Liver (tissue), 9 donors: ENCODE results near the gene GRAP2. TPM values are rescaled to one million over a fixed set of nuclear protein-coding genes. Genes with fewer than 3 reads are reported as not detected.

Experiments
- DNase-seq: peaks from one replicate; pipeline ENCODE4 v3.0.0-alpha.2; 2017; ENCODE audit warnings: low spot score
- H3K27ac ChIP-seq, 2 donors: one replicate each; pipeline ENCODE4 v1.7.0; 2013; ENCODE audit warnings: inconsistent platforms in 2 of 2, low read length in 2 of 2, control low read depth in 1 of 2, low read depth in 1 of 2, mild to moderate bottlenecking in 1 of 2
- H3K27me3 ChIP-seq, 4 donors: one replicate each; pipeline versions ENCODE4 v1.6.1 to v1.7.0; 2013; ENCODE audit warnings: low read length in 3 of 4, inconsistent platforms in 1 of 4, mild to moderate bottlenecking in 1 of 4, moderate library complexity in 1 of 4; ENCODE audit not compliant: control insufficient read depth in 4 of 4, insufficient read depth in 4 of 4
- H3K36me3 ChIP-seq, 4 donors: one replicate each; pipeline versions ENCODE4 v1.6.1 to v1.7.0; 2013; ENCODE audit warnings: low read length in 3 of 4, mild to moderate bottlenecking in 3 of 4, low read depth in 1 of 4, moderate library complexity in 1 of 4; ENCODE audit not compliant: control insufficient read depth in 4 of 4, insufficient read depth in 3 of 4
- H3K4me1 ChIP-seq, 4 donors: one replicate each; pipeline versions ENCODE4 v1.6.1 to v1.7.0; 2013; ENCODE audit warnings: low read length in 3 of 4, mild to moderate bottlenecking in 3 of 4, moderate library complexity in 1 of 4; ENCODE audit not compliant: control insufficient read depth in 4 of 4, insufficient read depth in 4 of 4
- H3K4me3 ChIP-seq, 3 donors: one replicate each; pipeline versions ENCODE4 v1.6.1 to v1.7.0; 2013; ENCODE audit warnings: low read length in 3 of 3, control low read depth in 1 of 3, low read depth in 1 of 3, mild to moderate bottlenecking in 1 of 3
- H3K9ac ChIP-seq, 2 donors: one replicate each; pipeline ENCODE4 v1.7.0; 2013; ENCODE audit warnings: low read length in 2 of 2, mild to moderate bottlenecking in 2 of 2, moderate library complexity in 2 of 2, control low read depth in 1 of 2, low read depth in 1 of 2
- H3K9me3 ChIP-seq, 4 donors: one replicate each; pipeline versions ENCODE4 v1.6.1 to v1.7.0; 2013; ENCODE audit warnings: low read length in 3 of 4; ENCODE audit not compliant: control insufficient read depth in 4 of 4
- CTCF ChIP-seq: fragments of 150-350 bp; IDR thresholded peaks from 2 replicates; pipeline ENCODE4 v1.5.1; 2017; ENCODE audit warnings: improper control_type of control experiment, low read depth, low read length; ENCODE audit not compliant: missing input control
- EGR1 ChIP-seq, 2 donors: IDR thresholded peaks; 2 replicates each; pipeline ENCODE4 v1.6.1; 2016 to 2018; ENCODE audit warnings: antibody characterized with exemption in 2 of 2, low read depth in 2 of 2
- FOXA1 ChIP-seq: IDR thresholded peaks from 2 replicates; pipeline ENCODE4 v1.6.1; 2016; ENCODE audit warnings: antibody characterized with exemption
- FOXA2 ChIP-seq: IDR thresholded peaks from 2 replicates; pipeline ENCODE4 v1.6.1; 2016; ENCODE audit warnings: antibody characterized with exemption
- GABPA ChIP-seq, 2 donors: IDR thresholded peaks in 1 of 2; conservative IDR thresholded peaks in 1 of 2; 2 replicates each; pipeline ENCODE4 v1.6.1; 2016; ENCODE audit warnings: antibody characterized with exemption in 2 of 2, mild to moderate bottlenecking in 1 of 2, moderate library complexity in 1 of 2
- HNF4A ChIP-seq, 2 donors: conservative IDR thresholded peaks; 2 replicates each; pipeline ENCODE4 v1.6.1; 2016; ENCODE audit warnings: antibody characterized with exemption in 2 of 2, mild to moderate bottlenecking in 2 of 2
- HNF4G ChIP-seq: IDR thresholded peaks from 2 replicates; pipeline ENCODE4 v1.6.1; 2016; ENCODE audit warnings: antibody characterized with exemption
- JUND ChIP-seq, 2 donors: IDR thresholded peaks; 2 replicates each; pipeline ENCODE4 v1.6.1; 2016; ENCODE audit warnings: antibody characterized with exemption in 2 of 2
- MAX ChIP-seq: IDR thresholded peaks from 2 replicates; pipeline ENCODE4 v1.6.1; 2016; ENCODE audit warnings: antibody characterized with exemption
- NR2F2 ChIP-seq: IDR thresholded peaks from 2 replicates; pipeline ENCODE4 v1.6.1; 2016; ENCODE audit warnings: antibody characterized with exemption
- RAD21 ChIP-seq, 2 donors: IDR thresholded peaks; 2 replicates each; pipeline ENCODE4 v1.6.1; 2016; ENCODE audit warnings: antibody characterized with exemption in 2 of 2, mild to moderate bottlenecking in 2 of 2
- RXRA ChIP-seq, 2 donors: IDR thresholded peaks; 2 replicates each; pipeline ENCODE4 v1.6.1; 2017 to 2018; ENCODE audit warnings: antibody characterized with exemption in 2 of 2, mild to moderate bottlenecking in 1 of 2
- SP1 ChIP-seq: IDR thresholded peaks from 2 replicates; pipeline ENCODE4 v1.6.1; 2018; ENCODE audit warnings: antibody characterized with exemption, mild to moderate bottlenecking
- TAF1 ChIP-seq: conservative IDR thresholded peaks from 2 replicates; pipeline ENCODE4 v1.6.1; 2016; ENCODE audit warnings: antibody characterized with exemption, mild to moderate bottlenecking
- YY1 ChIP-seq: IDR thresholded peaks from 2 replicates; pipeline ENCODE4 v1.6.1; 2016; ENCODE audit warnings: antibody characterized with exemption, mild to moderate bottlenecking
- ZBTB33 ChIP-seq: IDR thresholded peaks from 2 replicates; pipeline ENCODE4 v1.6.1; 2016; ENCODE audit warnings: antibody characterized with exemption
- WGBS: extraction: QIAGEN DNeasy Blood & Tissue Kit; methylation state at CpG from one replicate; pipeline ENCODE4 v1.1.7; 2013; 5-methylcytosine and 5-hydroxymethylcytosine counted together
- polyA plus RNA-seq, 2 donors: library from polyadenylated mRNA; stranded (reverse) in 1 of 2; unstranded in 1 of 2; fragments of 200-250 nt in 1 of 2; fragments of >200 nt in 1 of 2; fragmentation: Nextera tagmentation in 1 of 2; extraction: Ambion mirVana in 1 of 2; gene quantifications; one replicate each; pipeline versions ENCODE4 v1.2.1 to v1.2.3, GENCODE V29; 2013 to 2015
- total RNA-seq, 2 donors: library from RNA; depleted of rRNA; stranded (reverse); fragments of >200 nt; gene quantifications; one replicate each; pipeline ENCODE4 v1.2.3, GENCODE V29; 2014
- donor health status: healthy.
- donor health status: healthy.
- donor health status: healthy.
- donor health status: healthy.
- donor health status: healthy.

Gene GRAP2
- total and polyA plus RNA-seq, 4 donors: 0.22 to 38.2 (median 0.78) TPM

- no peak for TF ChIP-seq RXRA (IDR thresholded peaks at IDR 0.05)
- no peak for TF ChIP-seq FOXA2
- TF ChIP-seq MAX: no peak
- no peak for TF ChIP-seq NR2F2
- TF ChIP-seq TAF1: no peak
These were observed 14.4 kb downstream of the GRAP2 start for GRCh38 chr22:39915295-39915726.

GRCh38 chr22:39916496-39916895 is 15.6 kb downstream of the GRAP2 start:
- TF ChIP-seq YY1 (no peak), JUND (IDR thresholded peaks at IDR 0.05) (no peak), SP1 (no peak), ZBTB33 (no peak), TAF1 (no peak), RXRA (IDR thresholded peaks at IDR 0.05) (no peak), HNF4A (conservative IDR thresholded peaks at IDR 0.05) (no peak), EGR1 (IDR thresholded peaks at IDR 0.05; ENCODE audit: low read depth in 2 of 2) (no peak), HNF4G (no peak), FOXA1 (no peak)
- 75% methylated on average over 3 of the region's 3 CpGs for WGBS
- no peak overlapping the region for H3K27ac ChIP-seq
- no peaks in the 10 kb centered on the region for H3K9me3 ChIP-seq
- DNase-seq: no peak
- H3K36me3 ChIP-seq: no peaks in the 10 kb centered on the region
- H3K4me3 ChIP-seq: no peak overlapping the region
- H3K27me3 ChIP-seq: peaks cover 0 to 4% (median 1%) of the 10 kb centered on the region in 4 donors
- no peak overlapping the region for H3K9ac ChIP-seq
- H3K4me1 ChIP-seq: no peaks in the 10 kb centered on the region

More at GRCh38 chr22:39915295-39915726, 14.4 kb downstream of the GRAP2 start:
- H3K4me3 ChIP-seq: no peak overlapping the region
- no peak overlapping the region for H3K27ac ChIP-seq
- H3K9ac ChIP-seq: no peak overlapping the region
- no peaks in the 10 kb centered on the region for H3K4me1 ChIP-seq
- 50% methylated on average over 4 of the region's 4 CpGs for WGBS
- DNase-seq: no peak
- H3K36me3 ChIP-seq: no peaks in the 10 kb centered on the region
- peaks cover 0 to 4% (median 1%) of the 10 kb centered on the region in 4 donors for H3K27me3 ChIP-seq
- no peaks in the 10 kb centered on the region for H3K9me3 ChIP-seq

- H3K36me3 ChIP-seq: no peaks in the 10 kb centered on the region
- peaks cover 0 to 4% (median 1%) of the 10 kb centered on the region in 4 donors for H3K27me3 ChIP-seq
- 73% methylated on average over 5 of the region's 5 CpGs for WGBS
- TF ChIP-seq GABPA (IDR thresholded peaks at IDR 0.05 in 1 of 2, conservative IDR thresholded peaks at IDR 0.05 in 1 of 2): no peak
- no peak for TF ChIP-seq HNF4G
- no peak for TF ChIP-seq CTCF
- no peak for TF ChIP-seq YY1
- no peak for TF ChIP-seq JUND (IDR thresholded peaks at IDR 0.05)
- no peak for TF ChIP-seq RAD21 (IDR thresholded peaks at IDR 0.05)
- no peak for TF ChIP-seq RXRA (IDR thresholded peaks at IDR 0.05)
- no peak for TF ChIP-seq TAF1
- no peaks in the 10 kb centered on the region for H3K4me1 ChIP-seq
- no peak overlapping the region for H3K27ac ChIP-seq
- no peak overlapping the region for H3K9ac ChIP-seq
- no peak overlapping the region for H3K4me3 ChIP-seq
- H3K9me3 ChIP-seq: no peaks in the 10 kb centered on the region
- no peak for DNase-seq
These were observed 16.3 kb downstream of the GRAP2 start for GRCh38 chr22:39917197-39917643.
